ENCODE results near the gene NACA.

DNA sequence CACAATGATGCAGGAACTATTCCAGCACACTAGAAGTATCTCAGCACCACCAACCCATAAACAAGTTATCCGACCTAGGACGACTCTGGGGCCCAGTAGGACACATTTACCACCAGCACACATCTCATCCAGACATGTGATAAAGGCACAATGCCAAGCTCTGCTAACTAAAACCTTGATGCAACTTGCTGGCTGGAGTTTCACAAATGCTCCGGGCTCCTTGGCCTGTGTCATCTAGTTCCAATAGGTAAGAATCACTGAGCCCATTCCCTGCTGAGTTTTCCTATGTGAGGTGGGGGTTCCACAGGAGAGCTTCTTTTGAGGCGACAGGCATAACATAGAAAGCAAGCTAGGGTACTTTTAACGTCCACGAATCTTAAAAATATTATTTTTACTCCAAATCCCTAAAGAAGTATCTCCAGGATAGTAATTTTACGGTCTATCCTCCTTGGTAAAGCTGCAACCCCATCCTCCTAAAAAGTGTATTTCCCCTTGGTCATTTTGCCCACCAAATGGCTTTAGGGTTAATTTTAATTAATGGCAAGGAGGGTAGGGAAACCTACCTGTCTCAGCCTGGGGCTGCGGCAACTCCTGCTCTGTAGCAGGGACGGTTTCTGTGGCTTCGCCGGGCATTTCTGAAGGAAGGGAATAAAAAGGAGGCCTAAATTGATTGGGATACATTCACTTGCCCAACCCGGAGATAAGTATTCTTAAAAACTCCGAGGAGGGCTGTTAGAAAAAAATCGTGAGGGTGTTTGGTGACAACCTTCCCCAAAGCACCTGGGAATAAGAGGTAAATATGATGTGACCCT is 1.0 kb downstream of the NACA start:
- TF ChIP-seq EZH2 (optimal IDR thresholded peaks at IDR 0.05; ENCODE audit: low read depth, low read length) = no peak
- TF ChIP-seq, protein P1, sequence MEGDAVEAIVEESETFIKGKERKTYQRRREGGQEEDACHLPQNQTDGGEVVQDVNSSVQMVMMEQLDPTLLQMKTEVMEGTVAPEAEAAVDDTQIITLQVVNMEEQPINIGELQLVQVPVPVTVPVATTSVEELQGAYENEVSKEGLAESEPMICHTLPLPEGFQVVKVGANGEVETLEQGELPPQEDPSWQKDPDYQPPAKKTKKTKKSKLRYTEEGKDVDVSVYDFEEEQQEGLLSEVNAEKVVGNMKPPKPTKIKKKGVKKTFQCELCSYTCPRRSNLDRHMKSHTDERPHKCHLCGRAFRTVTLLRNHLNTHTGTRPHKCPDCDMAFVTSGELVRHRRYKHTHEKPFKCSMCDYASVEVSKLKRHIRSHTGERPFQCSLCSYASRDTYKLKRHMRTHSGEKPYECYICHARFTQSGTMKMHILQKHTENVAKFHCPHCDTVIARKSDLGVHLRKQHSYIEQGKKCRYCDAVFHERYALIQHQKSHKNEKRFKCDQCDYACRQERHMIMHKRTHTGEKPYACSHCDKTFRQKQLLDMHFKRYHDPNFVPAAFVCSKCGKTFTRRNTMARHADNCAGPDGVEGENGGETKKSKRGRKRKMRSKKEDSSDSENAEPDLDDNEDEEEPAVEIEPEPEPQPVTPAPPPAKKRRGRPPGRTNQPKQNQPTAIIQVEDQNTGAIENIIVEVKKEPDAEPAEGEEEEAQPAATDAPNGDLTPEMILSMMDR (IDR thresholded peaks at IDR 0.05; ENCODE audit: low read length) = no peak
- TF ChIP-seq EZH2phosphoT487 (IDR thresholded peaks at IDR 0.05; ENCODE audit: low read length) = no peak

Measured in MM.1S (cell line).